OCI-LY1 (cell line): ENCODE data around the gene FOXF2.

ENCODE experiments used
- EZH2 ChIP-seq: fragments of 200-600 bp; sonication (generic), shearing (Covaris generic); IDR thresholded peaks from 2 replicates; pipeline ENCODE4 v1.8.0; 2017; ENCODE audit warnings: borderline replicate concordance, mixed run types, mild to moderate bottlenecking, antibody characterized with exemption, low read length, moderate library complexity, mixed read lengths
- TF ChIP-seq, protein P1 (sequence below): fragments of 200-600 bp; sonication (generic), shearing (Covaris generic); IDR thresholded peaks from 2 replicates; pipeline ENCODE4 v1.5.1; 2017; ENCODE audit warnings: mild to moderate bottlenecking, antibody characterized with exemption, low read length, moderate library complexity, mixed read lengths

DNA sequence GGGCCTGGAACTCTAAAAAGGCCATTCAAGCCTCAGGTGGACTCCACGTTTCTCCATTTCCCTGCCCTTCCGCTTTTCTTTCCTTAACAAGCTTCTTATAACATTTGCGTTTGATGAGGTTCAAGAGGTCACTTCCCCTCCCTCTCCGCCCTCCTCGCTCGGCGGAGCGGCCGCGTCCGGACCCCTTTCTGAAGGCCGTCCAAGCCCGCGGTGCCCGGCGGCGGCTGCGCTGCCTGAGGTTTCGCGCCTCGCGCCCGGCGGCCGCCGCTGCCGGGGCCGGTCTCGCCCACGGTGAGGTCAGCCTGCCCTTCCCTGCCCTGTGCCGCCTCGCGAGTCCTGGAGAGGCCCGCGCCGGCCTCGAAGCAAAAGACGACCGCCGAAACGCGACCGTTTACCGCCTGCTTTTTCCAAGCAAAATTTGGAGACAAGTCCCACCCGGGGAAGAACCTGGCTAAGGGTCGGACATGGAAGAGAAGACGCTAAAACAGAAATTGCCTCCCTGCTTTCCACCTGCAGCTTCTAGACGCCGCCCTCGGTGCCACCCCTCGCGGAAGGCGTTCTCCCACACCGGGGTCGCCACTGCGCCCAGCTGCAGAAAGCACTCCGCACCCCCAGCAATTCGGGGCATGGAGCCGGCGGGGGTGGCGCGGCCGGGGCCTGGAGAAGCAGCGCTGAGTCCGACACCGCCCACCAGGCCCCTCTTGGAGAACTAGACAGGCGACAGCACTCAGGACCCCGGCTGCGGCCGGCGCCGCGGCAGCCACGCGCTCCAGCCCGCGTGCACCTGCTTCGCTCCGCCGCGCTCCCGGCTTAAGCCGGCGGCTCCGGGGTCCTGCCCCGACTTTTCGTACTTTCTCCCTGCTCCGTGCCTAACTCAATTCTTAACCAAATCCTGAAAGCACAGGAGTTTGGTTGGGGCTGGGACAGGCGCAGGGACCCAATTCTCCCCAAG, 11.0 kb upstream of the FOXF2 start:
- TF ChIP-seq EZH2: no peak
- TF ChIP-seq, protein P1, sequence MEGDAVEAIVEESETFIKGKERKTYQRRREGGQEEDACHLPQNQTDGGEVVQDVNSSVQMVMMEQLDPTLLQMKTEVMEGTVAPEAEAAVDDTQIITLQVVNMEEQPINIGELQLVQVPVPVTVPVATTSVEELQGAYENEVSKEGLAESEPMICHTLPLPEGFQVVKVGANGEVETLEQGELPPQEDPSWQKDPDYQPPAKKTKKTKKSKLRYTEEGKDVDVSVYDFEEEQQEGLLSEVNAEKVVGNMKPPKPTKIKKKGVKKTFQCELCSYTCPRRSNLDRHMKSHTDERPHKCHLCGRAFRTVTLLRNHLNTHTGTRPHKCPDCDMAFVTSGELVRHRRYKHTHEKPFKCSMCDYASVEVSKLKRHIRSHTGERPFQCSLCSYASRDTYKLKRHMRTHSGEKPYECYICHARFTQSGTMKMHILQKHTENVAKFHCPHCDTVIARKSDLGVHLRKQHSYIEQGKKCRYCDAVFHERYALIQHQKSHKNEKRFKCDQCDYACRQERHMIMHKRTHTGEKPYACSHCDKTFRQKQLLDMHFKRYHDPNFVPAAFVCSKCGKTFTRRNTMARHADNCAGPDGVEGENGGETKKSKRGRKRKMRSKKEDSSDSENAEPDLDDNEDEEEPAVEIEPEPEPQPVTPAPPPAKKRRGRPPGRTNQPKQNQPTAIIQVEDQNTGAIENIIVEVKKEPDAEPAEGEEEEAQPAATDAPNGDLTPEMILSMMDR: no peak
